ENCODE measurements around the gene ANGPT4. TPM values are rescaled to one million over a fixed set of nuclear protein-coding genes. Genes with fewer than 3 reads are reported as not detected.

Gene ANGPT4
- total RNA-seq, 2 donors from 2014 or later: 0.11 TPM; not detected in 1

DNA sequence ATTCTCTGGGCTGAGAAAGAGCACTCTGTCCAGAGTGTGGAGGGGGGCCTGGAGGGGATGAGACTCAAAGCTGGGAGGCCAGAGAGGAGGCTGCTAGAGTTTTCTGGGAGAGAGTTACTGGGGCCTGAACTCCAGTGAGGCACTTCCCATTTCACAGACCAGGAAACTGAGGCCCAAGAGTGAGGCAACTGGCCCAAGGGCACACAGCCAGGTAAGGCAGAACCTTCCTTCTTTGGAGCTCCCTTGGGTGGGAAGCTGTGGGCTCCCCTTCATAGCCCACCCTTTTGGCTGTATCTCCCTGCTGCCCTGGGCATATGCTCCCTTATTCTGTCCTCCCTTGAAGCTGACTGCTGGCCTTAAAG lies 34.4 kb downstream of the ANGPT4 start:
- H3K9me3 ChIP-seq: no peaks in the 10 kb centered on the region
- peaks cover 0 to 8% of the 10 kb centered on the region in 2 donors for H3K4me1 ChIP-seq
- H3K27ac ChIP-seq: no peak overlapping the region
- DNase-seq (ENCODE audit: low spot score): no peak
- no peaks in the 10 kb centered on the region for H3K27me3 ChIP-seq
- TF ChIP-seq, protein P1, sequence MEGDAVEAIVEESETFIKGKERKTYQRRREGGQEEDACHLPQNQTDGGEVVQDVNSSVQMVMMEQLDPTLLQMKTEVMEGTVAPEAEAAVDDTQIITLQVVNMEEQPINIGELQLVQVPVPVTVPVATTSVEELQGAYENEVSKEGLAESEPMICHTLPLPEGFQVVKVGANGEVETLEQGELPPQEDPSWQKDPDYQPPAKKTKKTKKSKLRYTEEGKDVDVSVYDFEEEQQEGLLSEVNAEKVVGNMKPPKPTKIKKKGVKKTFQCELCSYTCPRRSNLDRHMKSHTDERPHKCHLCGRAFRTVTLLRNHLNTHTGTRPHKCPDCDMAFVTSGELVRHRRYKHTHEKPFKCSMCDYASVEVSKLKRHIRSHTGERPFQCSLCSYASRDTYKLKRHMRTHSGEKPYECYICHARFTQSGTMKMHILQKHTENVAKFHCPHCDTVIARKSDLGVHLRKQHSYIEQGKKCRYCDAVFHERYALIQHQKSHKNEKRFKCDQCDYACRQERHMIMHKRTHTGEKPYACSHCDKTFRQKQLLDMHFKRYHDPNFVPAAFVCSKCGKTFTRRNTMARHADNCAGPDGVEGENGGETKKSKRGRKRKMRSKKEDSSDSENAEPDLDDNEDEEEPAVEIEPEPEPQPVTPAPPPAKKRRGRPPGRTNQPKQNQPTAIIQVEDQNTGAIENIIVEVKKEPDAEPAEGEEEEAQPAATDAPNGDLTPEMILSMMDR (IDR thresholded peaks at IDR 0.05): no peak
- no peak overlapping the region for H3K4me3 ChIP-seq
- no peaks in the 10 kb centered on the region for H3K36me3 ChIP-seq

DNA sequence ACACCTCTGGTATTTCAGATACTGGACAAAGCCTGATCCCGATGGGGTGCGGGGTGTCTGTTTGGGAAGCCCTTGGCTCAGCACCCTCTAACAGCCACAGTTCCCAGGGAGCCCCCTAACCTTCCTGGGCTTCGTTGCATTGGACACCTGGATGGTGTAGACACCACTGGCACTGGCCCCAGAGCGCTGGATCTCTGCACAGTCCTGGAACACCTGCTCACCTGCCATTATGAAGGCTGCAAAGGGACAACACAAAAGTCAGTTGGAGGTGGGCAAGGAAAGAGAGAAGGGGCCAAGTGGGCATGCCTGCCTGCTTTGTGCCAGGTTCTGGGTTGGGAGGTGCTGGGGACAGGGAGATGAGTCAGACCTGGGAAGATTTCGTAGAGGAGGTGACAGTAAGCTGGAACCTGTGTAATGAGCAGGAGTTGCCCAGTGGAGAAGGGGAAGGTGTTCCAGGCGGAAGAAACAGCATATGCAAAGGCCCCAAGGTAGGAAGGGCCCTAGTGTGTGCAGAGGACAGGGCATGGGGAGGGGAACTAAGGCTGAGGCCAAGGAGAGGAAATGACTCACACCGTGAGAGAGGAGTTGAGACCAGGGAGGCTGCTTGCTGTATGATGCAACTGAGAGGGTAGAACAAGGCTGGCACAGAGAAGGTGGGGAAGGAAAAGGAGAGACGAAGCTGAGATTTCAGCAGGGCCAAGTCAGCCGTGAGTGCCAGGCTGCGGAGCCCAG lies 34.9 kb downstream of the ANGPT4 start:
- DNase-seq (ENCODE audit: low spot score): no peak
- H3K36me3 ChIP-seq: no peaks in the 10 kb centered on the region
- H3K9me3 ChIP-seq: no peaks in the 10 kb centered on the region
- H3K4me3 ChIP-seq: no peak overlapping the region
- TF ChIP-seq, protein P1 (IDR thresholded peaks at IDR 0.05): no peak
- H3K4me1 ChIP-seq: peaks cover 0 to 8% of the 10 kb centered on the region in 2 donors
- no peaks in the 10 kb centered on the region for H3K27me3 ChIP-seq
- H3K27ac ChIP-seq: no peak overlapping the region

DNA sequence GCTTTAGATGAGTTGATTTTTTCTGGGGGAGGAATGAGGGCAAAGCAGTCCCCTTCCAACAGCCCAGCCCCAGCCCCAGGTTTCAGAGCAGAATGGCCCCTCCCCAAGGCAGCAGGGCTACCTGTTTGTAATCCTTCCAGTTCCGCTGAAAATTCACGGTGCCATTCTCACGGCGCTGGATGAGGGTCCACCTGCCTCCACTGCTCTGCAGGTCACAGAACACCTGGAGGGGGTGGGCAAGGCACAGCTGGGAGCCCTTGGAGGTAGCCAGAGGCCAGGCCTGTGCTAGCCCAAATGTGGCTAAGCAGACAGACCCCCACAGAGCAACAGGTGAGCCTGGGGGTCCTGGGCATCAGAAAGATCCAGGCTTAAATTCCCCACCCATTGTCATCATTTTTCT lies 36.5 kb downstream of the ANGPT4 start:
- H3K27me3 ChIP-seq: no peaks in the 10 kb centered on the region
- DNase-seq (ENCODE audit: low spot score): no peak
- no peak overlapping the region for H3K27ac ChIP-seq
- H3K9me3 ChIP-seq: no peaks in the 10 kb centered on the region
- TF ChIP-seq, protein P1 (IDR thresholded peaks at IDR 0.05): no peak
- H3K4me1 ChIP-seq: no peaks in the 10 kb centered on the region
- no peak overlapping the region for H3K4me3 ChIP-seq
- H3K36me3 ChIP-seq: no peaks in the 10 kb centered on the region

DNA sequence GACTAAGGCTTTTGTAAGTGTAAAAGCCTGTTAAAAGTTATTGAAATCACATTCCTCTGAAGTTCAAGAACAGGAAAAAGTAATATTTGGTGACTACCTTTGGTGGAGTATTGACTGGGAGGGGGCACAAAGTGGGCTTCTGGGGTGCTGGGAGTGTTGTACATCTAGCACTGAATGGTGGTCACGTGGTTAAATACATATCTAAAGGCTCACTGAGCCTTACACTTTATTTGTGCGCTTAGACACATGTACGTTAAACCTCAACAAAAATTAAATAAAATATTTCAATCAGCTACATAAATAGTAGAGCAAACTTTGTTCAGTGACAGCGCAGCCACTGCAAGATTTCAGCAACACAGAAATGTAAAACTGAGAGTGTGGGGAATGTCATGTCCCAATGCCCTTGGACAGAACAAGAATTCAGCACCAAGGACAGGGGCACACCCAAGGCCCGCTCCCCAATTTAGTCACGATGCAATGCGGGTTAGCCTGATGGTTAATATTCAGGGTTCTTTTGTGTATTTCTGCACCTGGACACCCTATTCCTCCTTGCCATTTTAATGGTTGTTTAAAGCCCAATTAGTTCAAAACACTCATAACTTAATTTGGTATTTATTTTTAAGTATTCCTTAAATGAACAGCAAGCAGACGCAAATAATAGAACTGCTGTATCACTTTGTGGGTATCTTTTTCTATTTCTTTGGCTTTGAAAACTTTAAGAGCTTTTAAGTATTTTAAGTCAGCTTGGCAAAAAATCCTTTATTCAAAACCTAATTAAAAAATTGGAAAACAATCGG lies 37.4 kb downstream of the ANGPT4 start:
- no peaks in the 10 kb centered on the region for H3K27me3 ChIP-seq
- no peak overlapping the region for H3K4me3 ChIP-seq
- no peaks in the 10 kb centered on the region for H3K36me3 ChIP-seq
- TF ChIP-seq, protein P1 (IDR thresholded peaks at IDR 0.05): no peak
- no peaks in the 10 kb centered on the region for H3K4me1 ChIP-seq
- H3K27ac ChIP-seq: no peak overlapping the region
- H3K9me3 ChIP-seq: no peaks in the 10 kb centered on the region
- no peak for DNase-seq (ENCODE audit: low spot score)

DNA sequence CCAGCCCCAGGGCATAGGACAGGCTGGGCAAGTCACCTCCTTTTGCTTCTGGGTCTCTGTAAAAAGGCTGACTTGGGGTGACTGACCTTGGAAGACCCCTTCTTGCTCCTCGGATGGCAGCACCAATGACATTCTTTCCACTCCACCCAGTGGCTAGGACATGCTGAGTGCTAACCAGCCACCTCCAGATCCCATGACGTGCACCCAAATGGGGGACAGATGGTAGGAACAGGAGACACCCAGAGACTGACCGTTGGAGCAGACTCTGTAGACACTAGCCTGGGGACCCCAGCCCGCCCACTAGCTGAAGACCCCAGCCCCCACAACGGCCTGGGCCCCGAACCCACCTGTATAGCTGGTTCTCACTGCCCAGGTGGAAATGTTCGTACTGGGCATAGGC lies 38.3 kb downstream of the ANGPT4 start:
- no peaks in the 10 kb centered on the region for H3K27me3 ChIP-seq
- no peak overlapping the region for H3K27ac ChIP-seq
- DNase-seq (ENCODE audit: low spot score): no peak
- TF ChIP-seq, protein P1 (IDR thresholded peaks at IDR 0.05): no peak
- no peaks in the 10 kb centered on the region for H3K36me3 ChIP-seq
- no peaks in the 10 kb centered on the region for H3K4me1 ChIP-seq
- H3K4me3 ChIP-seq: no peak overlapping the region
- no peaks in the 10 kb centered on the region for H3K9me3 ChIP-seq
